ENCODE data around the gene SUMO3. TPM values are rescaled to one million over a fixed set of nuclear protein-coding genes. Genes with fewer than 3 reads are reported as not detected.

The SUMO3 gene
- total RNA-seq, 1 experiment from 2014 or later: 81.5 TPM

- Histone ChIP-seq H2AFZ (no peak overlapping the region), H3F3A (ENCODE audit: insufficient read depth, low read depth) (peaks cover 14% of the 10 kb centered on the region; the same call in 1 of the 2 replicates), H3K4me2 (no peak overlapping the region), H4K20me1 (ENCODE audit: insufficient read depth) (no peaks in the 10 kb centered on the region), H3K36me3 (ENCODE audit: low read depth) (no peaks in the 10 kb centered on the region), H3K27me3 (ENCODE audit: insufficient read depth, low read depth) (no peaks in the 10 kb centered on the region), H3K4me1 (replicated peaks; ENCODE audit: insufficient read depth) (peaks cover 19% of the 10 kb centered on the region), H3K9me3 (ENCODE audit: insufficient read depth, low read depth) (no peaks in the 10 kb centered on the region), H3K4me3 (no peak overlapping the region), H3K79me2 (ENCODE audit: low read depth) (no peaks in the 10 kb centered on the region), H3K27ac (no peak overlapping the region), H3K9me2 (ENCODE audit: insufficient read depth) (no peaks in the 10 kb centered on the region)
- intact Hi-C loops (cut with micrococcal nuclease; ENCODE audit: unreplicated experiment): no loop called here
- TF ChIP-seq CTCF (conservative IDR thresholded peaks at IDR 0.05): no peak
- no peak for TF ChIP-seq EZH2 (IDR thresholded peaks at IDR 0.05; ENCODE audit: low read depth)
- CTCF ChIA-PET: no interaction called here
- no TSS peak for BruUV-seq (replicated peaks)
- POLR2A ChIA-PET (ENCODE audit: unreplicated experiment): no interaction called here
- no peak for DNase-seq
Measured at GRCh38 chr21:44766818-44767354, 51.0 kb downstream of the SUMO3 start.

- Histone ChIP-seq H4K20me1 (ENCODE audit: insufficient read depth) (no peaks in the 10 kb centered on the region), H3K79me2 (ENCODE audit: low read depth) (no peaks in the 10 kb centered on the region), H3K9me2 (ENCODE audit: insufficient read depth) (no peaks in the 10 kb centered on the region), H2AFZ (no peak overlapping the region), H3K27ac (no peak overlapping the region), H3K4me1 (replicated peaks; ENCODE audit: insufficient read depth) (peaks cover 19% of the 10 kb centered on the region), H3K9me3 (ENCODE audit: insufficient read depth, low read depth) (no peaks in the 10 kb centered on the region), H3K4me3 (no peak overlapping the region), H3K4me2 (peak overlapping the region; percentile 70), H3F3A (ENCODE audit: insufficient read depth, low read depth) (peaks cover 14% of the 10 kb centered on the region; the same call in 1 of the 2 replicates), H3K36me3 (ENCODE audit: low read depth) (no peaks in the 10 kb centered on the region), H3K27me3 (ENCODE audit: insufficient read depth, low read depth) (no peaks in the 10 kb centered on the region)
- POLR2A ChIA-PET (ENCODE audit: unreplicated experiment): no interaction called here
- BruUV-seq (replicated peaks): no TSS peak
- TF ChIP-seq EZH2 (IDR thresholded peaks at IDR 0.05; ENCODE audit: low read depth): no peak
- TF ChIP-seq CTCF (conservative IDR thresholded peaks at IDR 0.05): no peak
- intact Hi-C loops (cut with micrococcal nuclease; ENCODE audit: unreplicated experiment): no loop called here
- no peak for DNase-seq
- CTCF ChIA-PET: no interaction called here
Measured at GRCh38 chr21:44766014-44766817, 51.6 kb downstream of the SUMO3 start.

DNA sequence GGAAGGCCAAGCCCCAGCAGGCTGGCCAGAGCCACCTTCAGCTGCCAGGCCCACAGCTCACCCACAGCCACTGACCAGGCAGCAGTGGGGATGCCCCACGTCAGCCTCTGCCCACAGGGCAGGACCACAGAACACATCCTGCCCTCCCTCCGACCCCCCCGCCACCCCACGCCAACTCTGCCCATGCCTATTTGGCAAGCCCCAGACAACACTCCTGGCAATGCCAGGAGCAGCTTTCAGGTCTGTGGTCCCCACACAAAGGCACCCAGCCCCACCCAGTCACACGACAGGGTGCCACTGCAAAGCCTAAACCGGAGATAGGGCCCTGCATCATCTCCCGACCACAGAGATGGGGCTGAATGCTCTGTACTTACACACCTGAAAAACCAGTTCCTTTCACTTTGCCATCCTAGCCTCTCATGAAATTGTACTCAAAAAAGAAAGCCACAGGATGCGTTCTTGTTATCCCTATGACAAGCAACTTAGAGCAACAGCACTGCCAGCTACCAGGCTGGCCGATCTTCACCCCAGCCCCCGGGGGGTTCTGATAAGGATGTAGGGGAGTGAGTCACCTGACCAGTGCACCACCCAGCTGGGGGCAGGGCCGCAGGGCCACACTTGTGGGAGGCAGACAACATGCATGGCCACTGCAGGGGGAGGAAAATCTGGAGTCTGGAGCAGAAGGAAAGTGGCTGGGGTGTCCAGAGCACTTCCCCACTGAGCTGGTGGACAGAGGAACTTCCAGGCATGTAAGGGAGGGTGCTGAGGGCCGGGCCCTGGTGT lies 52.4 kb downstream of the SUMO3 start:
- Histone ChIP-seq H4K20me1 (ENCODE audit: insufficient read depth) (no peaks in the 10 kb centered on the region), H3K4me3 (no peak overlapping the region), H2AFZ (no peak overlapping the region), H3K4me2 (peak overlapping the region; percentile 70), H3K79me2 (ENCODE audit: low read depth) (no peaks in the 10 kb centered on the region), H3K36me3 (ENCODE audit: low read depth) (no peaks in the 10 kb centered on the region), H3K27ac (no peak overlapping the region), H3K9me3 (ENCODE audit: insufficient read depth, low read depth) (no peaks in the 10 kb centered on the region), H3K4me1 (replicated peaks; ENCODE audit: insufficient read depth) (peaks cover 19% of the 10 kb centered on the region), H3K9me2 (ENCODE audit: insufficient read depth) (no peaks in the 10 kb centered on the region), H3K27me3 (ENCODE audit: insufficient read depth, low read depth) (no peaks in the 10 kb centered on the region), H3F3A (ENCODE audit: insufficient read depth, low read depth) (peaks cover 14% of the 10 kb centered on the region; the same call in 1 of the 2 replicates)
- intact Hi-C loops (cut with micrococcal nuclease; ENCODE audit: unreplicated experiment): no loop called here
- TF ChIP-seq CTCF (conservative IDR thresholded peaks at IDR 0.05) (no peak), EZH2 (IDR thresholded peaks at IDR 0.05; ENCODE audit: low read depth) (no peak)
- BruUV-seq (replicated peaks): no TSS peak
- ChIA-PET POLR2A (ENCODE audit: unreplicated experiment) (no interaction called here), CTCF (interaction anchor here (0.6 kb wide), 1 partner anchor 374 kb away, joined by 4 read pairs; no protein-coding TSS in a partner anchor)
- peak; percentile 28 to 73 for DNase-seq

Data from PC-9 (cell line).